MG63 (cell line): ENCODE results near the gene SDK1. TPM values are rescaled to one million over a fixed set of nuclear protein-coding genes. Genes with fewer than 3 reads are reported as not detected.
A peak's percentile ranks its signal among the peaks of the same experiment; 100 is the strongest.
"Not testable (repeated sequence)": the region's sequence is repeated elsewhere in the genome, so short reads cannot be mapped to it uniquely, and the experiment has no call there.

ENCODE experiments used
- DNase-seq: peaks from one replicate; pipeline ENCODE4 v3.0.0-alpha.2; 2020
- H3K27me3 ChIP-seq: fragments of 250-450 bp; sonication (Bioruptor Pico); 2 replicates; pipeline ENCODE4 v1.5.1; 2020; ENCODE audit warnings: mild to moderate bottlenecking, moderate library complexity
- H3K36me3 ChIP-seq: fragments of 250-450 bp; sonication (Bioruptor Pico); 2 replicates; pipeline ENCODE4 v1.5.1; 2020; ENCODE audit warnings: mild to moderate bottlenecking, moderate library complexity
- H3K4me3 ChIP-seq: fragments of 250-450 bp; sonication (Bioruptor Pico); 2 replicates; pipeline ENCODE4 v1.5.1; 2020; ENCODE audit warnings: mild to moderate bottlenecking, moderate library complexity
- H3K9me3 ChIP-seq: fragments of 250-450 bp; sonication (Bioruptor Pico); 2 replicates; pipeline ENCODE4 v1.5.1; 2020; ENCODE audit warnings: mild to moderate bottlenecking, moderate library complexity
- total RNA-seq: library from RNA; depleted of rRNA; stranded (reverse); fragments of >200 nt; shearing (Covaris generic); gene quantifications from 2 replicates; pipeline ENCODE4 v1.2.3, GENCODE V29; 2014; ENCODE audit warnings: low replicate concordance

SDK1 gene
- total RNA-seq, 1 experiment from 2014 or later = 1.1 TPM

- Histone ChIP-seq H3K36me3 (no peaks in the 10 kb centered on the region), H3K27me3 (no peaks in the 10 kb centered on the region), H3K9me3 (peaks cover 2% of the 10 kb centered on the region; the same call in 1 of the 2 replicates), H3K4me3 (no peak overlapping the region)
- DNase-seq = no peak
These were observed 257.3 kb downstream of the SDK1 start for GRCh38 chr7:3558400-3558799.

DNA sequence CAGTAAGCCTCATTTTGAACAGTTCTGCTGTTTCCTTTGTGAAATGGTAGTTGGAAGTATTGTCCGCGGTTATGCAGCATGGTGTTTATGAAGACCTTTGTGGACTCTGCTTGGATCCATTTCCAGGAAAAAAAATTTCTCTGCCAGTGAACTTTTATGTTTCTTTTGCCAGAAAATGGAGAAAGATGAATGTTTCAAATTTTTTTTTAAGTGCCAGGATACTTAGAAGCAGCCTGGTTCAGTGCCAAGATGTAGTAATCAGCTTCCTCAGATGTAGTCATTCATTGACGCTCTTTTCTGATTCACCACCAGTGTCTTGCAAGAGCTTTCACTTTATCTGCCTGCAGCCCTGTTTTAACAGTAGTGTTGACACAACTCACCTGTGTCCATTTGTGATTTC lies 258.2 kb downstream of the SDK1 start:
- peak; percentile 21 for DNase-seq
- H3K27me3 ChIP-seq = no peaks in the 10 kb centered on the region
- H3K4me3 ChIP-seq = no peak overlapping the region
- peaks cover 2% of the 10 kb centered on the region; the same call in 1 of the 2 replicates for H3K9me3 ChIP-seq
- H3K36me3 ChIP-seq = no peaks in the 10 kb centered on the region

DNA sequence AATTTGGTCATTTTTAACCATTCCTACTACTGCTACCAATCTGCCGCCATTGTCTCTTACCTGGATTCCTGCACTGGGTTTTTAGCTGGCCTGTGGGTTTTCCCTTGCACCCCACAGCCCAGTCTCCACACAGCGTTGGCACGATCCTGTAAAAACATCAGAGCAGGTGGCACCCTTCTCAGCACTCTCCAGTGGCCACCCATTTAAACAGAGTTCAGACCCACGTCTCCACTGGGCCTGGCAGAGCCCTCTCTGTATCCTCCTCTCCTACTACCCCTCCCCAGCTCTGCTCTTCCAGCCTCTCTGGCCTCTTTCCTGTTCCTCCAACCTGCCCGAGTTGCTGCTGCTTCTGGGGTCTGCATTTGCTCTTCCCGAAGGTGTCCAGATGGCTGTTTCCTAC lies 259.4 kb downstream of the SDK1 start:
- Histone ChIP-seq H3K27me3 (no peaks in the 10 kb centered on the region), H3K9me3 (peaks cover 2% of the 10 kb centered on the region; the same call in 1 of the 2 replicates), H3K4me3 (no peak overlapping the region), H3K36me3 (no peaks in the 10 kb centered on the region)
- DNase-seq = no peak

GRCh38 chr7:3561932-3562331 lies 260.9 kb downstream of the SDK1 start:
- no peaks in the 10 kb centered on the region for H3K36me3 ChIP-seq
- H3K27me3 ChIP-seq = no peaks in the 10 kb centered on the region
- H3K9me3 ChIP-seq = peaks cover 2% of the 10 kb centered on the region; the same call in 1 of the 2 replicates
- H3K4me3 ChIP-seq = no peak overlapping the region
- DNase-seq = no peak

- DNase-seq = no peak
- Histone ChIP-seq H3K27me3 (no peaks in the 10 kb centered on the region), H3K9me3 (peaks cover 2% of the 10 kb centered on the region; the same call in 1 of the 2 replicates), H3K36me3 (no peaks in the 10 kb centered on the region), H3K4me3 (no peak overlapping the region)
These were observed 263.2 kb downstream of the SDK1 start for GRCh38 chr7:3564231-3564630.

- Histone ChIP-seq H3K27me3 (no peaks in the 10 kb centered on the region), H3K9me3 (no peaks in the 10 kb centered on the region), H3K36me3 (no peaks in the 10 kb centered on the region), H3K4me3 (no peak overlapping the region)
- no peak for DNase-seq
These were observed 267.5 kb downstream of the SDK1 start for GRCh38 chr7:3568516-3568915.

DNA sequence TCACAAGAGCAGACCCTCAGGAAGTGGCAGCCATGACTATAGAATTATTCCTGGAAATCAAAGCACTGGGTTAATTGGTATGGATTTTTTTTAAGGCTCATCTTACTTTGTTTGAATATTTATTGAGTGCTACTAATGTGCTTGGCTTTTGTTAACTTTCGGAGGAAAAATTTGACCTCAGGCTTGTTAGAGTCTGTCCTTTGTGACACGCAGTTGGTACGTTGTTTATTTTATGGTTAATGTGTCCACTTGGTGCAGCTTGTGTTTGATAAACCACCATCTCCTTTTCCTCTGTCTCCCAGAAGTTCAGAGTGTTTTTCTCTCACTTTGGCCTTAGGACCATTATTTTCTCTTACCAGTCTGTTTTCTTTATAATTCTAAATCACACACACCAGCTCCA lies 268.6 kb downstream of the SDK1 start:
- Histone ChIP-seq H3K36me3 (no peaks in the 10 kb centered on the region), H3K27me3 (no peaks in the 10 kb centered on the region), H3K9me3 (no peaks in the 10 kb centered on the region), H3K4me3 (no peak overlapping the region)
- no peak for DNase-seq

- H3K27me3 ChIP-seq = no peaks in the 10 kb centered on the region
- no peaks in the 10 kb centered on the region for H3K36me3 ChIP-seq
- no peak overlapping the region for H3K4me3 ChIP-seq
- H3K9me3 ChIP-seq = no peaks in the 10 kb centered on the region
- DNase-seq = no peak
These were observed 272.1 kb downstream of the SDK1 start for GRCh38 chr7:3573151-3573550.

GRCh38 chr7:3574386-3574785 lies 273.3 kb downstream of the SDK1 start:
- Histone ChIP-seq H3K4me3 (no peak overlapping the region), H3K36me3 (no peaks in the 10 kb centered on the region), H3K27me3 (no peaks in the 10 kb centered on the region), H3K9me3 (no peaks in the 10 kb centered on the region)
- no peak for DNase-seq

DNA sequence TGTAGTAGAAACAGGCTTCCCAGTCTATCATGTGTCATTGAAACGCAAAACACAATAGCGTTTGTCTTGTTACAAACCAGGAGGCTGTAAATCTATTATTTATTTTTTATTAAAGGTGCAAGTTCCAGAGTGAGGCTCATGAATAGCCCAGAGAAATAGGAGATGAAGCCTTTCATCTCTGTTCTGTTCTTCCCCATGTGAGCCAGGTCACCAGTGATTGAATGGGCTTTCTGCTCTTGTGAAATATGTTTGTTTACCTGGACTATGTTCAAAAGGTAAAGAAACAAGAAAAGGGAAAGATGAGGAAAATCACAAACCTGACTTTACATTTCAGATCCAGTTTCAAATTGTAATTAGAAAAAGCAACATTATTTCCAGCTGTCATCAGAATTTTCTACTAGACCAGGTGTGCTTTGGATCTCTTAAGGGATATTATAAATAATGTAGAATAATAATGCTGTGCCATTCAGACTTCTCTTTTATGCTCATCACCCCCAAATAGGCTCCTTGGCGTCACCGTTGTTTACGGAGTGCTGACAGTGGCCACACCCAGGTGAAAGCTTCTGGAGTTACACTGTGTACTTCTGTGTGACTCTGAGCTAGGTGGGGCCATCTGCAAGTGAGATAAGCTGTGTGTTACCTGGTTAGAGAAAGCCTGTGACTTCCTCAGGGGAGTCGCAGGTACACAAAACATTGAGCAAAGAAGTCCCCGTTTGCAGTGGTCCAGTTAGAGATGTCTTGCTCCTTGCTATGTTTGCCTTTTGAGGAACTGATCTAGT lies 274.9 kb downstream of the SDK1 start:
- H3K27me3 ChIP-seq = no peaks in the 10 kb centered on the region
- H3K36me3 ChIP-seq = no peaks in the 10 kb centered on the region
- no peak overlapping the region for H3K4me3 ChIP-seq
- DNase-seq = no peak
- no peaks in the 10 kb centered on the region for H3K9me3 ChIP-seq

GRCh38 chr7:3578399-3578798 lies 277.3 kb downstream of the SDK1 start:
- no peak for DNase-seq
- no peak overlapping the region for H3K4me3 ChIP-seq
- no peaks in the 10 kb centered on the region for H3K9me3 ChIP-seq
- H3K27me3 ChIP-seq = no peaks in the 10 kb centered on the region
- no peaks in the 10 kb centered on the region for H3K36me3 ChIP-seq

- Histone ChIP-seq H3K4me3 (no peak overlapping the region), H3K27me3 (no peaks in the 10 kb centered on the region), H3K9me3 (no peaks in the 10 kb centered on the region), H3K36me3 (no peaks in the 10 kb centered on the region)
- no peak for DNase-seq
These were observed 278.7 kb downstream of the SDK1 start for GRCh38 chr7:3579638-3580219.

DNA sequence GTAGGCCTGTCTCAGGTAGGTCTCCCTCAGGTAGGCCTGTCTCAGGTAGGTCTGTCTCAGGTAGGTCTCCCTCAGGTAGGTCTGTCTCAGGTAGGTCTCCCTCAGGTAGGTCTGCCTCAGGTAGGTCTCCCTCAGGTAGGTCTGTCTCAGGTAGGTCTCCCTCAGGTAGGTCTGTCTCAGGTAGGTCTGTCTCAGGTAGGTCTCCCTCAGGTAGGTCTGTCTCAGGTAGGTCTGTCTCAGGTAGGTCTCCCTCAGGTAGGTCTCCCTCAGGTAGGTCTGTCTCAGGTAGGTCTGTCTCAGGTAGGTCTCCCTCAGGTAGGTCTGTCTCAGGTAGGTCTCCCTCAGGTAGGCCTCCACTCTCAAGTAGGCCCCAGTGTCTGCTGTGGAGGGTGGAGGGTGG lies 281.1 kb downstream of the SDK1 start:
- H3K27me3 ChIP-seq, H3K9me3 ChIP-seq, DNase-seq, H3K4me3 ChIP-seq, H3K36me3 ChIP-seq: not testable (repeated sequence)

DNA sequence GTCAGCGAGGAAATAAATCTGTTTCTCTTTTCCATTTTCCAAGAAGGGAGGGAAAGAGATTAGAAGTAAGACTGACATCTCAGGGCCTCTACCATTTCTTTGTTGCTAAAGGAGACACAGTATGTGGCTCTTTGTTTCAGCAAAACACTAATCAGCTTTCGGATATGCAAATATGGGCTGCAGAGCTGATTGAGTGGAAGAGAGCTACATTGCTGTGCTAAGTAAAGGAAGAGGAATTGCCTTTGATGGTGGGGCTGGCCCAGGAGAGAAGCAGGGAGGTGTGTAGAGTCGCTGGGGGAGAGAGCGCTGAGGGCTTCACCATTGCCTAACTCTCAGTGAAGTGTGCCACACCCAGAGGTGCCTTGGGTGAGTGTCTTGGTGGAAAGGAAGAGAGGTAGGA lies 284.8 kb downstream of the SDK1 start:
- Histone ChIP-seq H3K36me3 (no peaks in the 10 kb centered on the region), H3K9me3 (no peaks in the 10 kb centered on the region), H3K4me3 (no peak overlapping the region), H3K27me3 (no peaks in the 10 kb centered on the region)
- DNase-seq = no peak

- DNase-seq = no peak
- no peaks in the 10 kb centered on the region for H3K9me3 ChIP-seq
These were observed 287.3 kb downstream of the SDK1 start for GRCh38 chr7:3588341-3588740.

DNA sequence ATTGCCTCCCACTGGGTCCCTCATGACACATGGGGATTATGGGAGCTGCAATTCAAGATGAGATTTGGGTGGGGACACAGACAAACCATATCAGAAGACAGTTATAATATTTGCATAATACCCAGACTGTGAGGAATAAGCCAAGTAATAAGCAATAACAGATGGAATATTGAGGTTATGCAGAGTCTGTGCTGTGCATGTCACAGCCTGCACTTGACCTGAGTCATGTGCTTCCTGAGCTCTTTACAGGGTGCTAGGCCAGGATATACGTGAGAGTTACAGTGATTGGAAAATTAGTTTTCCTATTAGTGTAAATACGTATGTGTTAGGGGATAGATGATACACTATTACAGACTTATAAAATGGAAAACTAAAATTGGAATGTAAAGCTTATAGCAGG lies 288.7 kb downstream of the SDK1 start:
- no peak overlapping the region for H3K4me3 ChIP-seq
- no peak for DNase-seq
- H3K9me3 ChIP-seq = no peaks in the 10 kb centered on the region
- no peaks in the 10 kb centered on the region for H3K27me3 ChIP-seq
- H3K36me3 ChIP-seq = no peaks in the 10 kb centered on the region

More at GRCh38 chr7:3588341-3588740, 287.3 kb downstream of the SDK1 start:
- no peaks in the 10 kb centered on the region for H3K36me3 ChIP-seq
- no peak overlapping the region for H3K4me3 ChIP-seq
- no peaks in the 10 kb centered on the region for H3K27me3 ChIP-seq

GRCh38 chr7:3591219-3591618 lies 290.2 kb downstream of the SDK1 start:
- no peaks in the 10 kb centered on the region for H3K27me3 ChIP-seq
- H3K36me3 ChIP-seq = no peaks in the 10 kb centered on the region
- no peak overlapping the region for H3K4me3 ChIP-seq
- no peak for DNase-seq
- no peaks in the 10 kb centered on the region for H3K9me3 ChIP-seq

DNA sequence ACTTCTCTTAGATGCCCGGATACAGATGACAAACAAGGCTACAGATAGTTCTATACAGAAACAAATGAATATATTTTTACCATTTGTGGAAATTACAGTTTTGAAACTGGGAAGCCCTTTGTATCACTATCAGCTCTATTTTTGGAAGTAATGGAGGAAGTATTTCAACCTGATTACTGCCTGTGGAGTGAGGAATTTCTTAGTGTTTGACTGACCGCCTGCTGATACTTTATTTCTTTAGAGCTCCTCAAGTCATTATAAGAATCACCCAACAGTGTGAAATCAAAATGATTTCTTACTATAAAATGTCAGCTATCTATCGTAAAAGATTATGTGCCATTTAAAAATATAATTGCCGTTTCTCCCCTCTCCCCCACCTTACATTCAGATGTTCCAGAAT lies 290.9 kb downstream of the SDK1 start:
- no peak overlapping the region for H3K4me3 ChIP-seq
- no peaks in the 10 kb centered on the region for H3K36me3 ChIP-seq
- H3K9me3 ChIP-seq = no peaks in the 10 kb centered on the region
- no peaks in the 10 kb centered on the region for H3K27me3 ChIP-seq
- no peak for DNase-seq
